DND-41 (cell line): ENCODE data around the gene PDHB.

Experiments
- EZH2 ChIP-seq: IDR thresholded peaks from 3 replicates; pipeline ENCODE4 v1.6.1; 2012; ENCODE audit warnings: borderline replicate concordance, low read depth, mild to moderate bottlenecking, moderate library complexity, low read length, inconsistent platforms; ENCODE audit not compliant: severe bottlenecking
- TF ChIP-seq, protein P1 (sequence below): IDR thresholded peaks from 2 replicates; pipeline ENCODE4 v1.5.1; 2012; ENCODE audit warnings: borderline replicate concordance, low read length, moderate library complexity, mild to moderate bottlenecking; ENCODE audit not compliant: poor library complexity, severe bottlenecking; ENCODE audit errors: extremely low read depth

DNA sequence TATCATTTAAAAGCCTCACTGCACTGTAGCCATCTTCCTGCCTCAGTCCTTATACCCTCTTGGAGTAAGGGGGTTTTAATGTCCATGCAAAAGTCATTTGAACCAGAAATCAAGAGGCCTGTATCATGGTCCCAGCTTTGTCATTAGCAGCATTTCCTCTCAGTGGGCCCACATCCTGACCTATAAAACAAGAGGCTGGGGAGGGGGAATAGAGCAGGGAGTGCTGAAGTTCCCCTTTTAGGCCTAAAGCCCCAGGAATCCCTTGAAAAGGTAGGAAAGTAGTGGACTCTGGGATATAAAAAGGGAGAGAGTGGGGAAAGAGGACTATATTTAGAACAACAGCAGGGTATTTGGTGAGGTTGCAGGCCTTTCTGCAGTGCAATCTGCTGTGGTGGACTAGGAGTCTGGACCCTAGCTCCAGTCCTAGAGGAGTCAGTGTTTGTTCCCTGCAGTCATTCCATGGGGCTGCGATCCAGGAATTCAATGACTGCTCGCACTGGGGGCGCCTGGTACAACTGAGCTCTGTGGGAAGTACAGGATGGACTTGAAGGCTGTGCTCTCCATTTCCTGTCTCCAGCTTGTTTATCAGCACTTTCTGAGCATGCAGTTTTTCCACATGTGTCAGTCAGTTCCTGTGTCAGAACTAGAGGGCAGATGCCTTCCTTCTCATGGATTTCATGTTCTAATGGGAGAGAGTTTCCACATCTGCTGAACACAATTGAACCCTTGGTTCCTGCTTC is 46.8 kb downstream of the PDHB start:
- TF ChIP-seq EZH2, result no peak
- TF ChIP-seq, protein P1, sequence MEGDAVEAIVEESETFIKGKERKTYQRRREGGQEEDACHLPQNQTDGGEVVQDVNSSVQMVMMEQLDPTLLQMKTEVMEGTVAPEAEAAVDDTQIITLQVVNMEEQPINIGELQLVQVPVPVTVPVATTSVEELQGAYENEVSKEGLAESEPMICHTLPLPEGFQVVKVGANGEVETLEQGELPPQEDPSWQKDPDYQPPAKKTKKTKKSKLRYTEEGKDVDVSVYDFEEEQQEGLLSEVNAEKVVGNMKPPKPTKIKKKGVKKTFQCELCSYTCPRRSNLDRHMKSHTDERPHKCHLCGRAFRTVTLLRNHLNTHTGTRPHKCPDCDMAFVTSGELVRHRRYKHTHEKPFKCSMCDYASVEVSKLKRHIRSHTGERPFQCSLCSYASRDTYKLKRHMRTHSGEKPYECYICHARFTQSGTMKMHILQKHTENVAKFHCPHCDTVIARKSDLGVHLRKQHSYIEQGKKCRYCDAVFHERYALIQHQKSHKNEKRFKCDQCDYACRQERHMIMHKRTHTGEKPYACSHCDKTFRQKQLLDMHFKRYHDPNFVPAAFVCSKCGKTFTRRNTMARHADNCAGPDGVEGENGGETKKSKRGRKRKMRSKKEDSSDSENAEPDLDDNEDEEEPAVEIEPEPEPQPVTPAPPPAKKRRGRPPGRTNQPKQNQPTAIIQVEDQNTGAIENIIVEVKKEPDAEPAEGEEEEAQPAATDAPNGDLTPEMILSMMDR, result no peak
